Hepatocyte (in vitro differentiated cells): ENCODE data around the gene NBPF9.
"Not testable (repeated sequence)": the region's sequence is repeated elsewhere in the genome, so short reads cannot be mapped to it uniquely, and the experiment has no call there.

ENCODE experiments used
- EZH2 ChIP-seq: fragments of 200-600 bp; sonication (generic); IDR thresholded peaks from 2 replicates; pipeline ENCODE4 v1.6.1; 2016; ENCODE audit warnings: antibody characterized with exemption, mild to moderate bottlenecking, borderline replicate concordance
- EZH2phosphoT487 ChIP-seq: fragments of 200-600 bp; sonication (generic); IDR thresholded peaks from one replicate; pipeline ENCODE4 v1.6.1; 2018; ENCODE audit warnings: antibody characterized with exemption, mild to moderate bottlenecking, low read depth, moderate library complexity; ENCODE audit not compliant: unreplicated experiment, severe bottlenecking
- TF ChIP-seq, protein P1 (sequence below): fragments of 200-600 bp; sonication (generic); IDR thresholded peaks from 2 replicates; pipeline ENCODE4 v1.5.1; 2016; ENCODE audit warnings: antibody characterized with exemption, mild to moderate bottlenecking; ENCODE audit not compliant: poor library complexity

DNA sequence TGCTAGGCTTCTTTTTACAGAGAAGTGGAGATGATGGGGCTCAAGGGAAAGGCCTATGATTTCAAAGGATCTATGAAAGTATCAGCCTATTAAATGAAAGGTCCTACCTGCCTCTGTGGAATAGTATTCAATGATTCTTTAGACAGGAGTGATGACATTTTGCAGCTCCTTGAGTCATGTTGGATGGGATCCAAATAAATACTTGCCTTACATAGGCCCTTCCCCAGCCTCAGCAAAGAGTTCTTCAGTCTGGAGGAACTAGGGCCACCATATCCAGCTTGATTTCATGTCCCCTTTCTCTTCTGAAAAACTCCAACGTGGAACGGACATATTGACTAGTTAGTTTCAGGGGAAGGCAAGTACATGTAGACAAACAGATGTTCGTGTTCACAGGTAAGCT lies 87.8 kb downstream of the NBPF9 start:
- not testable (repeated sequence) for TF ChIP-seq EZH2, EZH2phosphoT487
- TF ChIP-seq, protein P1, sequence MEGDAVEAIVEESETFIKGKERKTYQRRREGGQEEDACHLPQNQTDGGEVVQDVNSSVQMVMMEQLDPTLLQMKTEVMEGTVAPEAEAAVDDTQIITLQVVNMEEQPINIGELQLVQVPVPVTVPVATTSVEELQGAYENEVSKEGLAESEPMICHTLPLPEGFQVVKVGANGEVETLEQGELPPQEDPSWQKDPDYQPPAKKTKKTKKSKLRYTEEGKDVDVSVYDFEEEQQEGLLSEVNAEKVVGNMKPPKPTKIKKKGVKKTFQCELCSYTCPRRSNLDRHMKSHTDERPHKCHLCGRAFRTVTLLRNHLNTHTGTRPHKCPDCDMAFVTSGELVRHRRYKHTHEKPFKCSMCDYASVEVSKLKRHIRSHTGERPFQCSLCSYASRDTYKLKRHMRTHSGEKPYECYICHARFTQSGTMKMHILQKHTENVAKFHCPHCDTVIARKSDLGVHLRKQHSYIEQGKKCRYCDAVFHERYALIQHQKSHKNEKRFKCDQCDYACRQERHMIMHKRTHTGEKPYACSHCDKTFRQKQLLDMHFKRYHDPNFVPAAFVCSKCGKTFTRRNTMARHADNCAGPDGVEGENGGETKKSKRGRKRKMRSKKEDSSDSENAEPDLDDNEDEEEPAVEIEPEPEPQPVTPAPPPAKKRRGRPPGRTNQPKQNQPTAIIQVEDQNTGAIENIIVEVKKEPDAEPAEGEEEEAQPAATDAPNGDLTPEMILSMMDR = not testable (repeated sequence)
